Duodenal mucosa (tissue), 2 donors: Measurements from ENCODE around the gene MLLT6.

Source experiments
- H3K27ac ChIP-seq: one replicate; pipeline ENCODE4 v1.7.0; 2013; ENCODE audit warnings: low read depth, low read length
- H3K27me3 ChIP-seq, 2 donors: one replicate each; pipeline ENCODE4 v1.7.0; 2013; ENCODE audit warnings: low read length in 2 of 2, control low read depth in 1 of 2; ENCODE audit not compliant: insufficient read depth in 2 of 2, control insufficient read depth in 1 of 2
- H3K36me3 ChIP-seq, 2 donors: one replicate each; pipeline ENCODE4 v1.7.0; 2013; ENCODE audit warnings: low read length in 2 of 2, control low read depth in 1 of 2; ENCODE audit not compliant: insufficient read depth in 2 of 2, control insufficient read depth in 1 of 2
- H3K4me1 ChIP-seq, 2 donors: one replicate each; pipeline ENCODE4 v1.7.0; 2013; ENCODE audit warnings: low read length in 2 of 2, control low read depth in 1 of 2; ENCODE audit not compliant: insufficient read depth in 2 of 2, control insufficient read depth in 1 of 2
- H3K4me3 ChIP-seq, 2 donors: one replicate each; pipeline ENCODE4 v1.7.0; 2013; ENCODE audit warnings: low read length in 2 of 2, low read depth in 1 of 2
- H3K9ac ChIP-seq, 2 donors: one replicate each; pipeline ENCODE4 v1.7.0; 2013; ENCODE audit warnings: low read length in 2 of 2, low read depth in 1 of 2
- H3K9me3 ChIP-seq, 2 donors: one replicate each; pipeline ENCODE4 v1.7.0; 2013; ENCODE audit warnings: low read length in 2 of 2, control low read depth in 1 of 2; ENCODE audit not compliant: control insufficient read depth in 1 of 2

The MLLT6 gene

DNA sequence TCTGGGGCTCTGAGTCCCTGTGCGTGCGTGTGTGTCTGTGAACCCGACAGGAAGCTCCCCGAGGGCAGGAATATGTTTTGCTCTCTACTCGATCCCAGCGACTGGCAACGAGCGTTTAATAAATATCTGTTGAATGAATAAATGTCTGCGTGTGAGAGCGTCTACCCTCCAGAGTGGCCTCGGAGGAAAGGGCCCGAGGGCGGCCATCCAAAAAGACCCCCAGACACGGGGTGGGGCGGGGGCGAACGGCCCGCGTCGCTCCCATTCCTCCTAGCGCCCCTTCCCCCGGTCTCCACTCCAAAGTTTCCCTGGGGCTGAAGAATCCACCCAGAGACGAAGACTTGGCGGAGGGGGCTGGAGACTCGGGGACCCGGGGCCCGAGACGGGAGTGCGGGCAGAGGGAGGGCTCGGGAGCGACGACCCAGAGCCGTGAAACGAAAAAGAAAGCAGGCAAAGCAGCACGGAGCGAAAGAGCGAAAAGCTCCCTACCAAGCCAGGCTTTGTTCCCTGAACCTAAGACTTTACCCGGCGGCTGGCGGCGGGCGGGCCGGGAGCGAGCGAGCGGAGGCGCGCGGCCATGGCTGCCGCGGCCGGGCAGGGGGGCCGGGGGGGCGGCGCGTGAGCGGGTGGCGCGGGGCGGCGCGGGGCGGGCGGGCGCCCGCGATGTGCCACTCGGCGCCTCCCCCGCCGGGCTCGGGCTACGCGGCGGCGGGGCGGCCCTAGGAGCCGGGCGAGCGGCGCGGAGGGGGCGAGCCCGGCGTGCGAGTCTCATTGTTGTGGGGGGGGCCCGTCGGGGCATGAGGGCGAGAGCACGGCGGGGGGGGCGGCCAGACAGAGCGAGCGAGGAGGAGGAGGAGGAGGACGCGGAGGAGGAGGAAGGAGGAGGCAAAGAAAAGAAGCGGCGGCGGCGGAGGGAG is at the start of gene MLLT6:
MLLT6 (plus strand) TSS at position 668 of the 917 bp plus-strand sequence. CDS start 360 bp downstream, outside the sequence.
- H3K4me1 ChIP-seq: peaks cover 31 to 46% of the 10 kb centered on the region in 2 donors
- no peaks in the 10 kb centered on the region for H3K9me3 ChIP-seq
- peaks cover 11 to 29% of the 10 kb centered on the region in 2 donors for H3K36me3 ChIP-seq
- no peaks in the 10 kb centered on the region for H3K27me3 ChIP-seq
- peak within 1 kb of the TSS; percentile 89 to 92 for H3K4me3 ChIP-seq
- H3K27ac ChIP-seq: peak within 1 kb of the TSS; percentile 95
- peak within 1 kb of the TSS; percentile 84 to 94 for H3K9ac ChIP-seq

DNA sequence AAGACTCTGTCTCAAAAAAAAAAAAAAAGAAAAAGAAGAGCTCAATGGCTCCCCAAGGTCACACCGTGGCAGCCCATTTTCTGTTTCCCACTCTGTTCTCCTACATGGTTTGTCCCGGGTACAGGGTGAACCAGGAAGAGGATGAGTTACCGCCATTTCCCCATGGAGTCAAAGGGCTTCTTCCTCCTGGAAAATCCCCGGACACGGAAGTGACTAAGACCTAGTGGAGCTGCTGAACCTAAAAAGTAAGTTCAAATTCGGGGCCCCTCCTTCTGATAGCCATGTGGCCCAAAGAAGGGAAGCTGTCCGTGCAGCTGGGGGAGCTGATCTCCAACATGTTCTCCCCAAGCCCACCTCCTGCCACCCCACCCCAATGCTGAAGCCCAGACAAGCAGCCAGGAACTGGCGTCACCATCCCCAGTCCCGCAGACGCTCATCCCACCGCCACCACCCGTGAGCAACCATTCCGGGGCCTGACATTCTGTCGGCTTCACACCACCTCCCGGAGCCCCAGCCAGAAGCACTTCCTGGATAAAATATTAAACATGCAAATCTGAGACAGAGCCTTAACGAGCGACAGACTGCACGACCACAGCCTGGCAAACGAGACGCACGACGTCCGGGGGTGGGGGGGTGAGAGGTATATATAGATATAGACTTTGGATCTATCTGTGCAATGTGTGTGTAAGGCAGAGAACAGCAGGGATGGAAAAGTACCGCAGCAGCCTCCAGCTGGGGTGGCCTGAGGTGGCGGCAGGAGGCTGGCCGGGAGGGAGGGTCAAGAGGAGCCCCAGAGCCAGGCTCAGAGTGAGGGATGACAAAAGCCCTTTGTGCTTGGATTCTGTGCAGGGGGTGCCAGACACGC is 47.9 kb upstream of the MLLT6 start:
- H3K9ac ChIP-seq: no peak overlapping the region

DNA sequence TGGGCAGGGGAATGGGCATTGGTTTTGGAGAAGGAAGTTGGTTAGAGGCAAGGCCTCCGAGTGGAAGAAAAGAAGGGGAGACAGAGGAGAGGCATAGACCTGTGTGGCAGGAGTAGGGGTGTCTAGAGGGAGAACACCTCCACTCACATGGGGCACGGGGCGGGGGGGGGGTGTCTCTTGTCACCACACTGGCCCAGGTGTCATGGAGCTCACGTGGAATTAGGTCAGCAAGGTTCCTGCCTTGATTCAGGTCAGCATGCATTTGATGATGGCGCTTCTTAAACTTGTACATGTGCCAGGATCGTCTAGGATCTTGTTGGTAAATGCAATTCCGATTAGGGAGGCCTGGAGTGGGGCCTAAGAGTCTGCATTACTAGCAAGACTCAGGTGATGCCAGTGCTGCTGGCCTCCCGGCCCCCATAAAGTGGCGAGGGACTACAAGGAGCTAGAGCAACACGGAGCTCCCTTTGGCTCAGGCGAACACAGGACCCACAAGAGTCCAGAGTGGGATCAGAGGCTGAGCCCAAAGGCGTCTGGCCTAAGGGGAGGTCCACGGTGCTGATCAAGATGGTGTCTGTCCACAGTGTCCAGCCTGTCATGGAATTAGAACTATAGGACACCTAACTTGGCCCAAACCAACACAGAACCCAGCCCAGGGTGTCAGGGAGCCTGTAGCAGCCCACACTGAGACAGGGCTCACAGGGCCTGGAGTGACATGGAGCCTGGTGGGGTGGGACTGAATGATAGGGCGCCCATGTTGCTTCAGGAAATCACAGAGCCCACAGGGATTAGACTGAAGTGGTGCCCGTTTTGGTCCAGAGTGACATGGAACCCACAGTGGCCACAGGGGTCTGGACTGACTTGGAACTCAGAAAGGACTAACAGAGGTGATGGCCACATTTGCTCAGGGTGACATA is 47.0 kb upstream of the MLLT6 start:
- H3K9ac ChIP-seq: no peak overlapping the region
- H3K4me3 ChIP-seq: no peak overlapping the region
- H3K9me3 ChIP-seq: no peaks in the 10 kb centered on the region
- H3K4me1 ChIP-seq: no peaks in the 10 kb centered on the region
- H3K27me3 ChIP-seq: peaks cover 10 to 12% of the 10 kb centered on the region in 2 donors
- H3K36me3 ChIP-seq: no peaks in the 10 kb centered on the region
- H3K27ac ChIP-seq: no peak overlapping the region

More for the DNA sequence above, 47.9 kb upstream of the MLLT6 start:
- H3K4me3 ChIP-seq: no peak overlapping the region
- H3K9me3 ChIP-seq: no peaks in the 10 kb centered on the region
- H3K36me3 ChIP-seq: no peaks in the 10 kb centered on the region
- peaks cover 10 to 12% of the 10 kb centered on the region in 2 donors for H3K27me3 ChIP-seq
- H3K27ac ChIP-seq: no peak overlapping the region
- H3K4me1 ChIP-seq: no peaks in the 10 kb centered on the region

DNA sequence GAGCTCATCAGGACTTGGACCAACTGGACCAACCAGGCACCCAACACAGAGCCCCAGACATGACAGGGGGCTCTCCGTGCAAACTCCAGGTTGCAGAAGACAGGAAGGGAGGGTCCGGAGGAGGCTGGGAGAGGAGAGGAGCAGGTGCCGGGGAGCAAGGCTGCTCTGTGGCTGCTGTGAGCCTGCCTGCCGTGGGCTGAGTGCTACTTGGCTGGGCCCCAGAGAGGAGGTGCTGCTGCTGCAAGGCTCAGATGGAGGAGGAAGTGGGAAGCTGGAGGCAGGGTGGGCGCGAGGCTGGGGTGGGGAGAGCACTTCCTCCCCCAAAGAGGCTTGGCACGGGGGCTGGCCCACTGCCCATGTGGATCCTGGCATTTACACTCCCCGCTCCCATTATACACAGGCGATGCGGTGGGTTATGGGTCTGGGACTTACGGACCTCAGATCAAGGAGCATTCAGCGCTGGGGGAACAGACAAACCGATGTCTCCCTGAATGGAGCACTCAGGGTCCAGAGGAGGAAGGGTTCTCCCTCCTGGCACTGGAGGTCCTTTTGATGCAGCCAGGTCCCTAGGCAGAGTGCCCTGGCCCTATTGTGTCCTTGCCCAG is 46.2 kb upstream of the MLLT6 start:
- Histone ChIP-seq H3K27me3 (peaks cover 6 to 10% of the 10 kb centered on the region in 2 donors), H3K4me3 (no peak overlapping the region), H3K27ac (no peak overlapping the region), H3K4me1 (no peaks in the 10 kb centered on the region), H3K36me3 (no peaks in the 10 kb centered on the region), H3K9me3 (no peaks in the 10 kb centered on the region), H3K9ac (no peak overlapping the region)

DNA sequence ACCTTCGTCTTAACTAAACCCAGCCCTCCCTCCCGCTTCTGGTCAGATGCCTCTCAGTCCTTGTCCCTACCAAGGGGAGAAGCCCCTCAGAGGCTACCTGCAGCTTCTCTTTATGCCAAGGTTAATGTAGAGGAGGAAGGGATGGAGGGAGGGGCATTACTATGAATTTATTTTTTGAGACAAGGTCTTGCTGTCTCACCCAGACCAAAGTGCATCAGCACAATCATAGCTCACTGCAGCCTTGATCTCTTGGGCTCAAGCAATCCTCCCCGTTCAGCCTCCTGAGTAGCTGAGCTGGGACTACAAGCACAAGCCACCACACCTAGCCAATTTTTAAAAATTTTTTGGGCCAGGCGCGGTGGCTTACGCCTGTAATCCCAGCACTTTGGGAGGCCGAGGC is 45.7 kb upstream of the MLLT6 start:
- no peak overlapping the region for H3K9ac ChIP-seq
- no peaks in the 10 kb centered on the region for H3K9me3 ChIP-seq
- H3K4me1 ChIP-seq: no peaks in the 10 kb centered on the region
- H3K27me3 ChIP-seq: peaks cover 6 to 7% of the 10 kb centered on the region in 2 donors
- H3K36me3 ChIP-seq: no peaks in the 10 kb centered on the region
- no peak overlapping the region for H3K4me3 ChIP-seq
- no peak overlapping the region for H3K27ac ChIP-seq

DNA sequence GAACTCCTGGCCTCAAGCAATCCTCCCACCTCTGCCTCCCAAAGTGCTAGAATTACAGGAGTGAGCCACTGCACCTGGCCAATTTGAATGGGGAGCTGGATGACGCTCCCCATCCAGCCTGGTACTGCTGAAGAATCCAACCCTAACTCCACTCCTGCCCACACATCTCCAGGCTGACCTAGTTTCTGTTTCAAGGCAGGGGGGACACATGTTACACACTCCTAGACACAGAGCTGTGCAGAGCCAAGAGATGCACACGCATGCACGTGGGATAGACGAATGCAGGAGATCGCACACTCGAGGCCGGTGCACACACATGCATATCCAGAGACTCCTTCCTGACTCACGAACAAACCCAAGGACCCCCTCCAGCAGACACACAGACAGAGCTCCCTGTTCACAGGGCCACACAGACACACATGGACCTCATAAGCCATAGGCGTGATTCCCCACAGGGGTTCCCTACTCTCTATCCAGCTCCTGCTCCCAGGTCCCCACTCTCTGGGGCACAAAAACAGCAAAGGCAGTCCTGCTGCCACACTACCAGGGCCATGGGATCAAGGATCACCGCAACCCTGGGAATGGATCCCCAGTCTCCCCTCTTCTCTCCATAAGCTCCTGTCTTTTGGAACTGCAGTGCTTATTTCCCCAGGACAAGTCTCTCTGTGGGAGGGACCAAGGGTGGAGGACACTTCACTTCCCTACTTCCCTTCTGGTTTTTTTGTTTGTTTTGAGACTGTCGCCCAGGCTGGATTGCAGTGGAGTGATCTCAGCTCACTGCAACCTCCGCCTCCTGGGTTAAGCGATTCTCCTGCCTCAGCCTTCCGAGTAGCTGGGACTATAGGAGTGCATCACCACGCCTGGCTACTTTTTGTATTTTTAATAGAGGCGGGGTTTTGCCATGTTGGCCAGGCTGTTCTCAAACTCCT is 44.7 kb upstream of the MLLT6 start:
- Histone ChIP-seq H3K27me3 (peaks cover 0 to 3% of the 10 kb centered on the region in 2 donors), H3K27ac (no peak overlapping the region), H3K9ac (no peak overlapping the region), H3K4me1 (no peaks in the 10 kb centered on the region), H3K36me3 (no peaks in the 10 kb centered on the region), H3K9me3 (no peaks in the 10 kb centered on the region), H3K4me3 (no peak overlapping the region)

DNA sequence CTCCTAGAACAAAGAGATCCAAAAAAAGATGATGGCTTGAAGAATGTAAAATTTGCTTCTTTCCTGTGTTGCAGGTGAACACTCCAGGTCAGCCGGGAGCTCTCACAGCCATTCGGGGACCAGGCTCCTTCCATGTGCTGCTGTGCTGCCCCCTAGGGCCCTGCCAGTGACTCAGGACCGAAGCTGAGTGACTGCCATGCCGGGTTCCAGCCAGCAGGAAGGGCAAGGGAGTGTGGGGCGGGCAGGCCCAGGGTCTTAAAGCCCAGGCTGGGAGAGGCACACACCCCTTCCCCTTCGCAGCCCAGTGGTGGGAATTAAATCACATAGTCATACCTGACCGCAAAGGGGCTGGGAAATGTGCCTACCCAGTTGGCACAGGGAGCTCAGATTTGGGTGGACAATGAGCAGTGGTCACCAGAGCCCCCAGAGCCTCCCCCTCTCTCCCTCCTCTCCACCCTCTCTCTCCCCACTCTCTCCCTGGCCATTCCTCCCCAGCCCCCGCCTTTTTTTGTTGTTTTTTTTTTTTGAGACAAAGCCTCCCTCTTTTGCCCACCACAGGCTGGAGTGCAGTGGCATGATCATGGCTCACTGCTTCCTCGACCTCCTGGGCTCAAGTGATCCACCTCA is 41.8 kb upstream of the MLLT6 start:
- H3K4me3 ChIP-seq: no peak overlapping the region
- no peak overlapping the region for H3K27ac ChIP-seq
- no peaks in the 10 kb centered on the region for H3K36me3 ChIP-seq
- H3K9ac ChIP-seq: no peak overlapping the region
- no peaks in the 10 kb centered on the region for H3K9me3 ChIP-seq
- no peaks in the 10 kb centered on the region for H3K4me1 ChIP-seq
- H3K27me3 ChIP-seq: peaks cover 0 to 3% of the 10 kb centered on the region in 2 donors

DNA sequence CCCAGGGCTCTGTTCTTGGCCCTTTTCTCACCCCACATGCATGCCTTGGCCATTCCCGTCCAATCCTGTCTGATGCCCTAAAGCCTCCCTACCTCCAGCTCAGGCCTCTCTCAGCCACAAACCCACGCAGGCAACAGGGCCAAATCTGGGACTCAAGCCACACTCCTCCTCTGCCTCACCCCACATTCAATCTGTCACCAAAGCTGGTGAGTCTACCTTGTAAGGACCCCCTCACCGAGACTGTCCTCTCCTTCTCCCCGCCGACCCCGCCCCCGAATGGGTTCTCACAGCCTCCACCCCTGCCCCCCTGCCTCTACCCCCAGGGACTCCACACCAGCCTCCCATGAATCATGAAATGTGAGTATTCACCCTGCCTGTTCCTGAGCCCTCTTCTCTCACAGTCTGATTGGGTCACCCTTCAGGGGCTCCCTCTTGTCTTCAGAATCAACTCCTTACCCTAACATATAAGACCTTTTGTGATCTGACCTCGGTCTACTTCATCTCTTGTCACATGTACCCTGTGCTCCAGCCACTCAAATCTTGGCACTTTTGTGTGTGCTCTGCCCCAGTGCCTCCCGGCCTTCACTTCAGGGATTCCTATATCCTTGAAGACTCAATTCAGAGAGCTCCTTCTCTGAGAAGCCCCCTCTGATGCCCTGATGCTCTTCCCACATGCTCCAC is 41.0 kb upstream of the MLLT6 start:
- peaks cover 4 to 11% of the 10 kb centered on the region in 2 donors for H3K27me3 ChIP-seq
- no peaks in the 10 kb centered on the region for H3K4me1 ChIP-seq
- H3K36me3 ChIP-seq: no peaks in the 10 kb centered on the region
- H3K9ac ChIP-seq: no peak overlapping the region
- H3K27ac ChIP-seq: no peak overlapping the region
- H3K9me3 ChIP-seq: no peaks in the 10 kb centered on the region
- no peak overlapping the region for H3K4me3 ChIP-seq
